GM19468 (cell line): ENCODE measurements around the gene SYK.

ENCODE experiments used
- ATAC-seq: cut with Tn5 transposase; IDR thresholded peaks from one replicate; pipeline ENCODE4 v1.9.1; 2021; ENCODE audit warnings: mild to moderate bottlenecking, moderate library complexity, moderate number of reproducible peaks; ENCODE audit not compliant: unreplicated experiment; ENCODE audit errors: extremely low read depth

Gene SYK

DNA sequence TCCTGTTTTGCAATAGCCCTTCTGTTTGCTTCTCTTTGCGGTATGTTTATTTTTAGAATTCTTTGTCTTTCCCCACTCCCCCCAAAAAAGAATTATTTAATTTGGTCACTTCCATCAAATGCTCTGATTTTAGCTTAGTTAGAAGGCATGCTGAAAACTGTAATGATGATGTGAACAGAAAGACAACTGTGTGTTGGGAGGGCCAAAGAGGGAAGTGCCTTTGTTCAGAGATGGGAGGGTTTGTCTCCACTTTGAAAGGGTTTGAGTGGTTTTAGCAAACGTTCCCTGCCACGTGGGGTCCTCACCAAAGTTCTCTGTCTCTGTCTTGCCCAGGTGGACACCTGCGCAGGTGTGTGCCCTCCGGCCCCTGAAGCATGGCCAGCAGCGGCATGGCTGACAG lies 41.9 kb downstream of the SYK start:
- ATAC-seq = no peak

GRCh38 chr9:90844326-90844725 lies 42.7 kb downstream of the SYK start:
- no peak for ATAC-seq

- ATAC-seq = no peak
Measured at GRCh38 chr9:90846770-90847419, 45.3 kb downstream of the SYK start.

DNA sequence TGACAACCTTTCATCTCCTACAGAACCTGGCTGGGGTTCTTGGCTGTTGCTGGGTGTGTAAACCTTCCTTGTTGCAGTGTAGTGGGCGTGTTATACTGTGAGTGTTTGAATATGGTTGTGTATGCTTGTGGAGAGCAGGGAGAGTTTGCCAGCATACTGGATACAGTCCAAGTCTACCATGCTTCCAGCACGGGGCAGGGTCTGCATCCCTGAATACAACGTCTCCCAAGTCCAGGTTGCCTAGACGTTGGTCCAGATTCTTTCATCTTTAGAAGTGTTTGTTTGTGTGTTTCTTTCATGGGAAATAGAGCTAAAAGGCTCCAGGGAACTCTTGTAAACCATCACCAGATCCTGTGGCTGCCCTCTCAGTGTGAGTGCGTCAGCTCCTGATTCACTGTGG lies 46.4 kb downstream of the SYK start:
- ATAC-seq = no peak

GRCh38 chr9:90848866-90849265 lies 47.2 kb downstream of the SYK start:
- ATAC-seq = no peak

GRCh38 chr9:90851444-90851843 lies 49.8 kb downstream of the SYK start:
- no peak for ATAC-seq

DNA sequence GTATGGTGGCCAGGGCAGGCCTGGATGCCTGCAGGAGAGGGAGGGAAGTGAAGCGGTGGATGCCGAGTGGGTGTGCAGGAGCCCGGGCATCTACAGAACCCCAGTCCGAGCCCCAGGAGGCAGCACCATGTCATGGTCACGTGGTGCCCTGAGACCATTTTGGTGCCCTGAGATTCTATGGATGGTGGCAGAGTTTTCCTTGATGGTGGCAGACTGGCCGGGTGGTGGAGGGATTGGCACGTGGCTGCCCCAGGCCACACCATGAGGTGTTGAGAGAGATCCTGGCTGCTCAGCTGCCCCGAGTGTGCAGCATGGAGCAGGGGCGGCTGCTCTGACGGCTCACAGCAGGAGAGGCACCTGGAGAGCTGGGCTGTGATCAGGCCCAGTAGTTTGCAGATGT lies 52.3 kb downstream of the SYK start:
- ATAC-seq = no peak

GRCh38 chr9:90854637-90855175 lies 53.1 kb downstream of the SYK start:
- ATAC-seq = no peak

DNA sequence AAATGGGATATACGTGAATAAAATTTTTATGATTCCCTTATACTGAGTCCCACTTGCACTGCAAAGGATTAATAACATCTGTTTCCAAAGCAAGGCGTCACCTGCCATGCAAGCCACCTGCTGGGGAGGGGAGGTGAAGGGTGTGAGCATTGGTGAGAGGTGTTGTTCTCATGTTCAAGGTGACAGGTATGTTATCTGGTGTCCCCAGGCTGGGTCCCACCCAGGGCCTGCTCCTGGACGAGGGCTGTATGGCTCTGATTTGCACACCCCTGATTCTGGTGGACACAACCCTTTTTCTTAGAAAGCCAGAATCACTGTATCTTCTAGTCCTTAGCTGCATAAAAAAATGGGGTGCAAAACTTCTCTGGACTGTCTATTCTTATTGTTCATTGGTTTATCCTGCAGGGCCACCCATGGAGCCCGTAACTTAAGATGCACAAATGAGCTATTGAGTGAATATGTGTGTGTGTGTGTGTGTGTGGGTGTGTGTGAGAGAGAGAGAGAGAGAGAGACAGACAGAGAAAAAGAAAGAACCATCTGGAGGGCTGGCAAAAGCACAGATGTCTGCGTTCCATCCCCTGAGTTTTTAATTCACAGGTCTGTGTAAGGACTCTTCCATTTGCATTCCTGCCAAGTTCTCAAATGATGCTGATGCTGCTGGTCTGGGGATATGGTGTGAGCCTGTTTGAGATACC lies 53.7 kb downstream of the SYK start:
- no peak for ATAC-seq

- ATAC-seq = no peak
Measured at GRCh38 chr9:90857091-90857490, 55.5 kb downstream of the SYK start.

GRCh38 chr9:90857855-90858254 lies 56.2 kb downstream of the SYK start:
- no peak for ATAC-seq

DNA sequence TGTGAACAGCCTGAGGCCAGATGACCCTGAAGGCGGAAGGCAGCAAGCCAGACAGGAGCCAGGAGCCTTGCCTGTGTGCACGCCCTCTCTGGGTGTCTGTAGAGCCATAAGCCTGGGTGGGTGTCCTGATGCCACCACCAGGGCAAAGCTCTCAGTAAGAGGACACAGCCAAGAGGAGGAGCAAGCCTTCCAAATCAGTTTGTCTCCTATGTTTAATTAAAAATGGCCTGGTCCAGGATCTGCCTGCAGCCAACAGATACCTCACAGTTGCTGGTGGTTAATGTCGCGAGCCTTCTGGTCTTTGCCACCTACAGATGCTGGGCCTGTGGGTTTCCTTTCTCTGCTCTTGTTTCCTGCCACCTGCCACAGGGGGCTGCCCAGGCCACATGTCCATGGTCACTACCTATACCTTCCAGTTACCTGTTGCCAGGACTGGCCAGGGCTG lies 56.9 kb downstream of the SYK start:
- no peak for ATAC-seq

DNA sequence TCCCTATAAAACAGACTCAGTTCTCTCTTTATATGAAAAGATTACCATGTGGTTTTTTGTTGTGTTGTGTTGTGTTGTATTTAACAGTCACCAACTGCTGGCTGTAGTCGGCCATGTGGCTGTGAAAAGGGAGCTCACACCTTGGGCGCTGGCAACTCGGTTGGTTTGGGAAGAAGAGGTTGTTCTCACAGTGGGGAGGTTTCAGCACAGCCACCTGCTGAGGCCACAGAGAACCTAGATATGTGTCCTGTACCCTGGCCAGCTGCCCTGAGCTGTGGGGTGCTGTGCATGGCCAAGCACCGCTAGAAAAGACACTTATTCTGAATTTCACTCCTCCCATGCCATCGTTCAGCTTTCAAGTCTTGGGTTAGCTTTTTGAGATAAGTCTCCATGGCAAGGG lies 58.8 kb downstream of the SYK start:
- ATAC-seq = no peak

- ATAC-seq = no peak
Measured at GRCh38 chr9:90860826-90861225, 59.2 kb downstream of the SYK start.

DNA sequence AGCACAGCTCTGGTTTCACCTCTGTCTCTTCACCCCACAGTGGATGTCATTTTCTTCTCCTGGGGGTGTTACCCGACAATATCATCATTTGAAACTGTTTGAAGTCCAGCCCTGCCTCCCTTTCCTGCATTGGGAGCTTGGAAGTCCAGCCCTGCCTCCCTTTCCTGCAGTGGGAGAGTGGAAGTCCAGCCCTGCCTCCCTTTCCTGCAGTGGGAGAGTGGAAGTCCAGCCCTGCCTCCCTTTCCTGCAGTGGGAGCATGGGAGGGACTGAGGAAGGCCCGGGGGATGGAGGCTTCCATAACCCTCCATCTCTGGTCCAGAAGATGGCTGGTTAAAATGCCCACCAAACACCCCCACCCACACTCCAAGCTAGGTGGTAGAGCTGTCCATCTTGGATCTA lies 59.8 kb downstream of the SYK start:
- no peak for ATAC-seq

DNA sequence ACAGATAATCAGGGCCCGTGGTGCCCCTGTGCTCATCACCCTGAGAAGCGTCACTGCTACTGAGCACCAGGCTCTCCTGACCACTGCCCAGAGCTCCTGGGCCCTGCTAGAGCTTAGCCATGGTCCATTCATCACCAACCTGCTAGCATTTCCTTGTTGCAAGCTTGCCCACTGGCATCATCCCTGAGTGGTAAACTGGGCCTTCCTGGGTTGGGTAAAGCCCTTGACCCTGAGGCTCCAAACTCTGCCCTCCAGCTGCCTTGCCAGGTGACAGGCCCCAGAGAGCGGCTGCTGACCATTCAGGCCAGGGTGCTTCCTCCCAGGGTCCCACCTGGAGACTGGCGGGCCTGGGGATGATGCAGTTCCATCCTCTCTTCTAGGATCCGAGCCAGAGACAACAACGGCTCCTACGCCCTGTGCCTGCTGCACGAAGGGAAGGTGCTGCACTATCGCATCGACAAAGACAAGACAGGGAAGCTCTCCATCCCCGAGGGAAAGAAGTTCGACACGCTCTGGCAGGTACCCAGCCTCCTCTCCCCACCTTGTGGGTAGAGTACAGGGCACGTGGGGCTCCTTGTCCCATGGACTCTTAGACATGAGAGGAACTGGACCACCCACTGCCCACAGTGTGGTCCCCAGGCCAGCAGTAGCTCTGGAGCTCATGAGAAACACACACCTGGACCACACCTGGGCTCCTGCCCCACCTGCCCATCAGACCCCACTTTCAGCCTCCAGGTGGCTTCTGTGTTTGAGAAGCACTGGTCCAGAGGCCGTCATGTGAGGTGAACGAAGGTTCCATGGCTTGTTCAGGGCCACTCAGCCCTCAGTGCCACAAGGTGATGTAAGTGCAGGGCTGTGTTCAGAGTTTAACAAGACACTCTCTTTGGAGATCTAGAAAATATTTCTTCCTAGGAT lies 60.5 kb downstream of the SYK start:
- no peak for ATAC-seq

DNA sequence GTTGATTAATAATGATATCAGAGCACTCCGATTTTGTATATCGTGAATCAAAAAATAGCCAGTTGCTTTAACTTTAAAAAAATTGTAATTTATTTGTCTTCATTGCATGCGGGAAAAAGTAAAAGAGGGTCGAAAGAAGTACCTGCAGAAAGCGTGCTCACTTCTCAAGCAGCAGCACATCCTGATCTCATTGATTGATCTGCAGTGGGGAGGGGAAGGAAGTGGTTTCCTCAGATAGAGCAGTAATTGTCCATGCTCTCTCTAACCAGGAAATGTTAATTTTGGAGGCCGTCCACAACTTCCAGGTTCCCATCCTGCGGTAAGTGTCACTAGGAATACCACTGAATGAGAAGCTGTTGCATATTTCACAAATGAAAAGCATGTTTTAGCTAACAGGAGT lies 63.2 kb downstream of the SYK start:
- ATAC-seq = no peak

- no peak for ATAC-seq
Measured at GRCh38 chr9:90867101-90867500, 65.5 kb downstream of the SYK start.

DNA sequence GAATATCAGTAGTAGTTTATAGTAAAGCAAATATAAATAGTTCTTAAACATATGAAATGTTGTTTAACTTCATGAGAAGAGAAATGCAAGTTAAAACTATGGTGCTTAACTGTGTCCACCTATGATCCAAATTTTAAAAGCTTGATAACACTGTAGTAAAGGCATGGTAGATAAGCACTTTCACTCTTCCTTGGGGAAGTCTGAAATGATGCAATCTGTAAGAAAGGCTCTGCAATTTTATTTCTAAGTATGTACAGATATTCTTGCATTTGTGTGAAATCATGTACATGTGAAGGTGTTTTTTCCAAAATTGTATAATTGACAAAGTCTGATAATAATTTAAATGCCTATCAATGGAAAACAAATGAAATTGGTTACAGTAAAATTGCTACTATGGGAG lies 66.9 kb downstream of the SYK start:
- no peak for ATAC-seq

DNA sequence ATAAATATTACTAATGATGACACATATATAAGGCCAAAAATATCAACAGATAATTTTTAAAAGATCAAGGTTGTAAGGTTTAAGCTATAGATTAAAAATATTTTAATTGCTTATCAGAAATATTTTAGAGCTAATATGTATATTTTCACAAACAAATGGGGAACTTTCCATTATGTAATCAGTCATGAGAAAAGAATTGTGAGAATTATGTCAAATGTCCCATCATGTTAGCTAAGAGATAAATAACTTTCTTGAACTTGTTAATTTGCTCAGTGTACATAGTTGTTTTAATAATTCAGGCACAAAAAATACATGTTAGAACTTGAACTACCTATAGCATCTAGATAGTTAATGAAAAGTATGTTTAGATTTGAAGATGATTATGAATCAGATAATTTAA lies 67.7 kb downstream of the SYK start:
- ATAC-seq = no peak
